CD4-positive, alpha-beta memory T cell (primary cell): Measurements from ENCODE around the gene STX16. TPM values are rescaled to one million over a fixed set of nuclear protein-coding genes. Genes with fewer than 3 reads are reported as not detected.

Experiments
- CTCF ChIA-PET: fragments of 350-600 bp; sonication (Branson Sonifier 250); formaldehyde crosslinking; loops from one replicate; lab custom pipeline; 2021; ENCODE audit warnings: inconsistent platforms; ENCODE audit not compliant: partially characterized antibody; lab: Charles Lee
- POLR2A ChIA-PET: fragments of 350-600 bp; sonication (Branson Sonifier 250); formaldehyde crosslinking; loops from one replicate; lab custom pipeline; 2021; ENCODE audit not compliant: partially characterized antibody; lab: Charles Lee
- DNase-seq, 5 donors: peaks; one replicate each; pipeline versions ENCODE4 v3.0.0 to v3.0.0-alpha.2; 2020 to 2022; ENCODE audit warnings: mixed read lengths in 1 of 5
- H3K27ac ChIP-seq: one replicate; pipeline ENCODE4 v1.7.0; 2013; ENCODE audit warnings: low read depth, low read length
- H3K27me3 ChIP-seq: 2 replicates; pipeline ENCODE4 v1.7.0; 2013; ENCODE audit warnings: mild to moderate bottlenecking, low read length, moderate library complexity; ENCODE audit not compliant: insufficient read depth
- H3K36me3 ChIP-seq: 2 replicates; pipeline ENCODE4 v1.7.0; 2013; ENCODE audit warnings: mild to moderate bottlenecking, low read length, moderate library complexity; ENCODE audit not compliant: insufficient read depth
- H3K4me1 ChIP-seq: 2 replicates; pipeline ENCODE4 v1.7.0; 2013; ENCODE audit warnings: mild to moderate bottlenecking, low read length, moderate library complexity; ENCODE audit not compliant: insufficient read depth
- H3K4me3 ChIP-seq, 2 donors: one replicate each; pipeline ENCODE4 v1.7.0; 2013; ENCODE audit warnings: low read length in 2 of 2, mild to moderate bottlenecking in 1 of 2
- H3K9me3 ChIP-seq, 2 donors: one replicate each; pipeline ENCODE4 v1.7.0; 2013; ENCODE audit warnings: low read length in 2 of 2, control low read depth in 1 of 2; ENCODE audit not compliant: control insufficient read depth in 1 of 2
- H3K27ac Mint-ChIP-seq, 7 donors: one replicate each; pipeline ENCODE4 v1.8.0; 2020 to 2021; ENCODE audit warnings: mixed read lengths in 7 of 7, mild to moderate bottlenecking in 6 of 7, inconsistent platforms in 3 of 7, moderate library complexity in 3 of 7
- H3K27me3 Mint-ChIP-seq, 2 donors: one replicate each; pipeline ENCODE4 v1.8.0; 2020 to 2021; ENCODE audit warnings: mixed read lengths in 2 of 2
- H3K36me3 Mint-ChIP-seq, 2 donors: one replicate each; pipeline ENCODE4 v1.8.0; 2020 to 2021; ENCODE audit warnings: mixed read lengths in 2 of 2, inconsistent platforms in 1 of 2, mild to moderate bottlenecking in 1 of 2
- H3K4me1 Mint-ChIP-seq, 4 donors: one replicate each; pipeline ENCODE4 v1.8.0; 2020 to 2021; ENCODE audit warnings: mixed read lengths in 4 of 4, mild to moderate bottlenecking in 1 of 4
- H3K4me3 Mint-ChIP-seq, 8 donors: one replicate each; pipeline ENCODE4 v1.8.0; 2020 to 2021; ENCODE audit warnings: mixed read lengths in 8 of 8, mild to moderate bottlenecking in 7 of 8, moderate library complexity in 6 of 8, inconsistent platforms in 3 of 8
- H3K9me3 Mint-ChIP-seq, 8 donors: one replicate each; pipeline ENCODE4 v1.8.0; 2020 to 2021; ENCODE audit warnings: mixed read lengths in 8 of 8, mild to moderate bottlenecking in 5 of 8, inconsistent platforms in 3 of 8, moderate library complexity in 1 of 8
- intact Hi-C: fragments of 100-400 bp; cut with micrococcal nuclease; formaldehyde crosslinking; loops from one replicate; pipeline ENCODE4 v1.15.1; 2023
- polyA plus RNA-seq, 2 donors: library from polyadenylated mRNA; unstranded; fragments of 300-500 nt; fragmentation: Illumina TruSeq; gene quantifications; one replicate each; pipeline ENCODE4 v1.2.3, GENCODE V29; 2021
- total RNA-seq, 2 experiments: library from RNA; stranded (reverse); gene quantifications; one replicate each; pipeline ENCODE4 v1.2.3, GENCODE V29; 2021

STX16 gene
- total and polyA plus RNA-seq, 4 experiments from 2014 or later, result 16.5 to 167 (median 91.3) TPM

- no peaks in the 10 kb centered on the region for H3K36me3 ChIP-seq
- no peaks in the 10 kb centered on the region for H3K36me3 Mint-ChIP-seq
- DNase-seq, result no peak
- H3K27ac Mint-ChIP-seq, result no peak overlapping the region
- intact Hi-C loops, result no loop called here
- H3K9me3 ChIP-seq, result no peaks in the 10 kb centered on the region
- H3K4me1 ChIP-seq, result no peaks in the 10 kb centered on the region
- POLR2A ChIA-PET, result no interaction called here
- no peak overlapping the region for H3K4me3 ChIP-seq
- CTCF ChIA-PET, result no interaction called here
- no peaks in the 10 kb centered on the region for H3K27me3 ChIP-seq
- peaks cover 4 to 8% of the 10 kb centered on the region in 2 donors for H3K27me3 Mint-ChIP-seq
- no peak overlapping the region for H3K4me3 Mint-ChIP-seq
- H3K27ac ChIP-seq, result no peak overlapping the region
- H3K9me3 Mint-ChIP-seq, result peaks cover 0 to 4% (median 0%) of the 10 kb centered on the region in 8 donors
- no peaks in the 10 kb centered on the region for H3K4me1 Mint-ChIP-seq
These were observed 37.8 kb upstream of the STX16 start for GRCh38 chr20:58613061-58613854.

GRCh38 chr20:58614366-58614765 is 36.7 kb upstream of the STX16 start:
- Histone ChIP-seq H3K4me3 (no peak overlapping the region), H3K27ac (no peak overlapping the region), H3K4me1 (no peaks in the 10 kb centered on the region), H3K9me3 (no peaks in the 10 kb centered on the region), H3K27me3 (no peaks in the 10 kb centered on the region), H3K36me3 (no peaks in the 10 kb centered on the region)
- ChIA-PET POLR2A (no interaction called here), CTCF (no interaction called here)
- Mint-ChIP-seq H3K36me3 (no peaks in the 10 kb centered on the region), H3K9me3 (peaks cover 0 to 4% (median 0%) of the 10 kb centered on the region in 8 donors), H3K4me1 (no peaks in the 10 kb centered on the region), H3K27ac (no peak overlapping the region), H3K4me3 (no peak overlapping the region), H3K27me3 (peaks cover 5 to 11% of the 10 kb centered on the region in 2 donors)
- DNase-seq, result no peak
- intact Hi-C loops, result no loop called here

- H3K36me3 ChIP-seq, result no peaks in the 10 kb centered on the region
- intact Hi-C loops, result no loop called here
- H3K4me3 Mint-ChIP-seq, result no peak overlapping the region
- H3K36me3 Mint-ChIP-seq, result no peaks in the 10 kb centered on the region
- peaks cover 0 to 4% (median 0%) of the 10 kb centered on the region in 8 donors for H3K9me3 Mint-ChIP-seq
- ChIA-PET POLR2A (no interaction called here), CTCF (no interaction called here)
- no peak for DNase-seq
- H3K4me3 ChIP-seq, result no peak overlapping the region
- no peaks in the 10 kb centered on the region for H3K4me1 ChIP-seq
- H3K27me3 ChIP-seq, result no peaks in the 10 kb centered on the region
- H3K27ac ChIP-seq, result no peak overlapping the region
- H3K9me3 ChIP-seq, result no peaks in the 10 kb centered on the region
- H3K27me3 Mint-ChIP-seq, result peaks cover 11 to 16% of the 10 kb centered on the region in 2 donors
- H3K27ac Mint-ChIP-seq, result no peak overlapping the region
- H3K4me1 Mint-ChIP-seq, result no peaks in the 10 kb centered on the region
These were observed 35.9 kb upstream of the STX16 start for GRCh38 chr20:58614984-58615760.

GRCh38 chr20:58616411-58616810 is 34.7 kb upstream of the STX16 start:
- no peaks in the 10 kb centered on the region for H3K27me3 ChIP-seq
- H3K4me1 ChIP-seq, result no peaks in the 10 kb centered on the region
- peaks cover 15 to 22% of the 10 kb centered on the region in 2 donors for H3K27me3 Mint-ChIP-seq
- H3K4me3 Mint-ChIP-seq, result no peak overlapping the region
- no peak overlapping the region for H3K4me3 ChIP-seq
- DNase-seq, result no peak
- H3K9me3 Mint-ChIP-seq, result peaks cover 0 to 4% (median 0%) of the 10 kb centered on the region in 8 donors
- H3K27ac Mint-ChIP-seq, result no peak overlapping the region
- no peaks in the 10 kb centered on the region for H3K36me3 ChIP-seq
- POLR2A ChIA-PET, result no interaction called here
- H3K9me3 ChIP-seq, result no peaks in the 10 kb centered on the region
- CTCF ChIA-PET, result no interaction called here
- no peaks in the 10 kb centered on the region for H3K36me3 Mint-ChIP-seq
- H3K27ac ChIP-seq, result no peak overlapping the region
- intact Hi-C loops, result no loop called here
- no peaks in the 10 kb centered on the region for H3K4me1 Mint-ChIP-seq

GRCh38 chr20:58617158-58617557 is 33.9 kb upstream of the STX16 start:
- ChIA-PET POLR2A (no interaction called here), CTCF (no interaction called here)
- peaks cover 0 to 4% (median 0%) of the 10 kb centered on the region in 8 donors for H3K9me3 Mint-ChIP-seq
- Histone ChIP-seq H3K9me3 (no peaks in the 10 kb centered on the region), H3K27ac (no peak overlapping the region), H3K36me3 (no peaks in the 10 kb centered on the region), H3K4me1 (no peaks in the 10 kb centered on the region), H3K27me3 (no peaks in the 10 kb centered on the region), H3K4me3 (no peak overlapping the region)
- no peaks in the 10 kb centered on the region for H3K4me1 Mint-ChIP-seq
- no peak for DNase-seq
- intact Hi-C loops, result no loop called here
- no peaks in the 10 kb centered on the region for H3K36me3 Mint-ChIP-seq
- H3K27ac Mint-ChIP-seq, result no peak overlapping the region
- H3K4me3 Mint-ChIP-seq, result no peak overlapping the region
- H3K27me3 Mint-ChIP-seq, result peaks cover 15 to 27% of the 10 kb centered on the region in 2 donors

- intact Hi-C loops, result no loop called here
These were observed 32.6 kb upstream of the STX16 start for GRCh38 chr20:58618351-58619076.

More at GRCh38 chr20:58618351-58619076, 32.6 kb upstream of the STX16 start:
- H3K36me3 ChIP-seq, result no peaks in the 10 kb centered on the region
- ChIA-PET CTCF (no interaction called here), POLR2A (no interaction called here)
- H3K27me3 ChIP-seq, result no peaks in the 10 kb centered on the region
- Mint-ChIP-seq H3K27me3 (peaks cover 15 to 27% of the 10 kb centered on the region in 2 donors), H3K27ac (no peak overlapping the region), H3K9me3 (peaks cover 0 to 4% (median 0%) of the 10 kb centered on the region in 8 donors), H3K4me3 (no peak overlapping the region), H3K36me3 (no peaks in the 10 kb centered on the region), H3K4me1 (no peaks in the 10 kb centered on the region)
- no peaks in the 10 kb centered on the region for H3K9me3 ChIP-seq
- H3K4me1 ChIP-seq, result no peaks in the 10 kb centered on the region
- DNase-seq, result no peak
- H3K27ac ChIP-seq, result no peak overlapping the region
- no peak overlapping the region for H3K4me3 ChIP-seq
